Gastroesophageal sphincter (tissue), 3 donors: ENCODE results near the gene ARSI.

Experiments used
- CTCF ChIP-seq, 4 experiments: fragments of 200-600 bp in 2 of 4; fragments of 450-650 bp in 2 of 4; sonication (generic) in 1 of 4; IDR thresholded peaks; one replicate each; pipeline ENCODE4 v1.5.1; 2017 to 2019; ENCODE audit warnings: antibody characterized with exemption in 4 of 4, mild to moderate bottlenecking in 2 of 4, moderate library complexity in 2 of 4
- EP300 ChIP-seq: sonication (generic); formaldehyde crosslinking; IDR thresholded peaks from one replicate; pipeline ENCODE4 v1.6.1; 2017; ENCODE audit warnings: antibody characterized with exemption, mild to moderate bottlenecking
- POLR2A ChIP-seq, 2 donors: fragments of 450-650 bp; IDR thresholded peaks; one replicate each; pipeline ENCODE4 v1.6.1; 2017; ENCODE audit warnings: antibody characterized with exemption in 2 of 2, mild to moderate bottlenecking in 2 of 2, moderate library complexity in 1 of 2
- POLR2AphosphoS5 ChIP-seq: sonication (generic); formaldehyde crosslinking; IDR thresholded peaks from one replicate; pipeline ENCODE4 v1.6.1; 2017; ENCODE audit warnings: antibody characterized with exemption

DNA sequence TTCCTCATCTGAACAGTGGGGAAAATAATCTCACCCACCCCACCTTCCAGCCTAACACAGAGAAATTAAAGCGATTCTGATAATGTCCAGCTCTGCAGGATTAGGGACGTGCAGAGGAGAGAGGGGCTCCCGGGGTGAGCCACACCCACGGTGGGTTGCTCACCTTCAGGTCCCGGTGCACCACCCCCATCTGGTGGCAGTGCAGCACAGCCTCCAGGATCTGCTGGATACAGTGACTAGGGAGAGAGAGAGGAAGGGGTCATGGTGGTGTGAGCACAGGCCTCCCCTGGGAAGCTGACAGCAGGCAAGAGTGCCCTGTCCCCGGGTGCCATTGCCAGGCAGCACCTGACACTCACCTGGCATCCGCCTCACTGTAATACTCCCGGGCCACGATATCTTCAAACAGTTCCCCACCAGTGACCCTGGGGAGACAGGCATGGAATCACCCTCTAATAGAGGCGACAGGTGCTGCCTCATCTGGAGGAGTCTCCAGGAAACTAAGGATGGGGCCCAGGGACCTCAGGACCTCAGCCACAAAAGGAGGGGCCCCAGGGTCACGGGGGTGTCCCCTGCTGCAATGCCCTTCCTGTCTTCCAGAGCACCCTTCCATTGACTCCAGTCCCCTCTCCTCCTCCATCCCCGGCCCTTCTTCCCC lies 46.2 kb downstream of the ARSI start:
- TF ChIP-seq CTCF (IDR thresholded peaks at IDR 0.05) (no peak), EP300 (no peak), POLR2AphosphoS5 (no peak), POLR2A (IDR thresholded peaks at IDR 0.05) (no peak)
